NCI-H82 treated with DMSO at 0.1 percent for 48 hours (cell line): ENCODE measurements around the gene CLCN1.
"Not testable (repeated sequence)": the region's sequence is repeated elsewhere in the genome, so short reads cannot be mapped to it uniquely, and the experiment has no call there.

ENCODE experiments used
- DNase-seq: peaks from one replicate; lab custom pipeline; 2025; ENCODE audit not compliant: unreplicated experiment; lab: John Stamatoyannopoulos, UW

Gene CLCN1

GRCh38 chr7:143383642-143383957 is 67.7 kb downstream of the CLCN1 start:
- no peak for DNase-seq

- no peak for DNase-seq
Observed at GRCh38 chr7:143384148-143384547, 68.2 kb downstream of the CLCN1 start.

- no peak for DNase-seq
Observed at GRCh38 chr7:143384661-143385631, 69.0 kb downstream of the CLCN1 start.

- DNase-seq: no peak
Observed at GRCh38 chr7:143385891-143386781, 70.2 kb downstream of the CLCN1 start.

GRCh38 chr7:143387156-143387975 is 71.5 kb downstream of the CLCN1 start:
- no peak for DNase-seq

GRCh38 chr7:143388051-143388450 is 72.1 kb downstream of the CLCN1 start:
- DNase-seq: no peak

- DNase-seq: no peak
Observed at GRCh38 chr7:143388491-143389101, 72.7 kb downstream of the CLCN1 start.

- no peak for DNase-seq
Observed at GRCh38 chr7:143389316-143390103, 73.6 kb downstream of the CLCN1 start.

GRCh38 chr7:143390104-143390772 is 74.3 kb downstream of the CLCN1 start:
- DNase-seq: no peak

GRCh38 chr7:143390773-143391317 is 74.9 kb downstream of the CLCN1 start:
- DNase-seq: no peak

GRCh38 chr7:143391462-143392404 is 75.8 kb downstream of the CLCN1 start:
- DNase-seq: no peak

GRCh38 chr7:143392427-143392826 is 76.5 kb downstream of the CLCN1 start:
- not testable (repeated sequence) for DNase-seq

GRCh38 chr7:143392875-143393266 is 77.0 kb downstream of the CLCN1 start:
- no peak for DNase-seq

GRCh38 chr7:143393267-143394041 is 77.5 kb downstream of the CLCN1 start:
- no peak for DNase-seq

- DNase-seq: no peak
Observed at GRCh38 chr7:143394068-143394467, 78.2 kb downstream of the CLCN1 start.

- no peak for DNase-seq
Observed at GRCh38 chr7:143394777-143395176, 78.9 kb downstream of the CLCN1 start.
